Adrenal gland (tissue), 5 donors: ENCODE data around the gene TMEM101.

ENCODE experiments used
- CTCF ChIP-seq, 6 experiments: fragments of 450-650 bp in 4 of 6; fragments of 200-600 bp in 2 of 6; sonication (generic) in 1 of 6; IDR thresholded peaks; 1 replicate in 5 of 6; 2 replicates in 1 of 6; pipeline versions ENCODE4 v1.5.1 to v1.8.0; 2016 to 2021; ENCODE audit warnings: antibody characterized with exemption in 6 of 6, mild to moderate bottlenecking in 2 of 6, moderate library complexity in 1 of 6
- POLR2A ChIP-seq, 2 donors: fragments of 450-650 bp; IDR thresholded peaks; one replicate each; pipeline ENCODE4 v1.6.1; 2017; ENCODE audit warnings: antibody characterized with exemption in 2 of 2, mild to moderate bottlenecking in 2 of 2, moderate library complexity in 1 of 2
- donor health status: DM: no; HTN: no; CAD: no.

GRCh38 chr17:44000871-44001460 is 13.8 kb downstream of the TMEM101 start:
- TF ChIP-seq POLR2A (IDR thresholded peaks at IDR 0.05) (no peak), CTCF (IDR thresholded peaks at IDR 0.05) (no peak)
